ENCODE measurements around the gene MTUS2. TPM values are rescaled to one million over a fixed set of nuclear protein-coding genes. Genes with fewer than 3 reads are reported as not detected.
"Not testable (repeated sequence)": the region's sequence is repeated elsewhere in the genome, so short reads cannot be mapped to it uniquely, and the experiment has no call there.

MTUS2 gene
- total and polyA plus RNA-seq, 2 of the 8 experiments (the other 6 are each of a cell fraction or from before 2014, with no cell fraction given), result 0.18 to 0.80 TPM

- H3K27ac ChIP-seq (ENCODE audit: low read depth, low read length); FAIRE-seq; H3K27me3 ChIP-seq (replicated peaks in 1 of 4; ENCODE audit: control insufficient read depth in 3 of 4, extremely low read depth in 1 of 4, insufficient read depth in 3 of 4, low read length in 3 of 4); H3K36me3 ChIP-seq (ENCODE audit: control insufficient read depth in 2 of 4, insufficient read depth in 4 of 4, low read length in 3 of 4); POLR2A ChIA-PET (ENCODE audit: partially characterized antibody); H3K18ac ChIP-seq (ENCODE audit: extremely low read depth, low read length); H3K56ac ChIP-seq (replicated peaks; ENCODE audit: insufficient read length, low read depth, low read length); H3K9me3 ChIP-seq (ENCODE audit: insufficient read depth in 2 of 2, low read depth in 1 of 2, low read length in 1 of 2); H2AK5ac ChIP-seq (ENCODE audit: low read depth, low read length); H2AFZ ChIP-seq (ENCODE audit: low read length); H2BK20ac ChIP-seq (ENCODE audit: low read length); H2BK15ac ChIP-seq (ENCODE audit: low read length); H4K5ac ChIP-seq (ENCODE audit: insufficient read length, low read depth, low read length); H3K79me1 ChIP-seq (ENCODE audit: low read depth, low read length); H3K23ac ChIP-seq (ENCODE audit: insufficient read length); CTCF ChIA-PET (ENCODE audit: partially characterized antibody); H4K20me1 ChIP-seq (replicated peaks in 1 of 2; ENCODE audit: control insufficient read depth in 1 of 2, insufficient read depth in 2 of 2, low read length in 2 of 2); H3K4me3 ChIP-seq (ENCODE audit: extremely low read depth in 1 of 4, insufficient read depth in 2 of 4, low read depth in 3 of 4, low read length in 4 of 4); H2BK12ac ChIP-seq (ENCODE audit: low read depth, low read length); H3K79me2 ChIP-seq (ENCODE audit: control insufficient read depth in 1 of 2, insufficient read depth in 2 of 2, low read length in 2 of 2); H4K91ac ChIP-seq (replicated peaks; ENCODE audit: insufficient read length, low read length); H4K8ac ChIP-seq (ENCODE audit: extremely low read depth, insufficient read depth, low read length); H3K4me2 ChIP-seq (ENCODE audit: insufficient read depth in 1 of 2, low read depth in 2 of 2, low read length in 2 of 2); H3K4me1 ChIP-seq (replicated peaks in 1 of 4; ENCODE audit: control insufficient read depth in 3 of 4, insufficient read depth in 4 of 4, low read length in 3 of 4); H3K9ac ChIP-seq (replicated peaks in 1 of 4; ENCODE audit: extremely low read depth in 1 of 4, low read depth in 3 of 4, low read length in 3 of 4); H2BK120ac ChIP-seq (replicated peaks; ENCODE audit: low read depth, low read length); DNase-seq (ENCODE audit: low read depth in 1 of 2, low spot score in 2 of 2); H3K14ac ChIP-seq (ENCODE audit: insufficient read length); H3K4ac ChIP-seq (replicated peaks; ENCODE audit: insufficient read length, low read depth, low read length); H2BK5ac ChIP-seq (ENCODE audit: low read depth, low read length); H3K23me2 ChIP-seq (ENCODE audit: low read depth, low read length): not testable (repeated sequence)
- WGBS, 2 experiments (ENCODE audit: extremely low coverage in 1 of 2, insufficient coverage in 1 of 2, insufficient read length in 1 of 2, insufficient replicate concordance in 2 of 2, low coverage in 1 of 2, low lambda C conversion rate in 2 of 2, missing lambda C conversion rate in 1 of 2), result 87% methylated on average over 3 of the region's 3 CpGs; no CpG with 5 or more reads in 1 of the 2 experiments
These were observed 170.2 kb downstream of the MTUS2 start for GRCh38 chr13:28990378-28990777.
